CD14-positive monocyte (primary cell): ENCODE measurements around the gene TSPAN10. TPM values are rescaled to one million over a fixed set of nuclear protein-coding genes. Genes with fewer than 3 reads are reported as not detected.

ENCODE experiments used
- DNase-seq, 3 donors: peaks; one replicate each; pipeline ENCODE4 v3.0.0-alpha.2; 2011 to 2022
- H2AFZ ChIP-seq: 2 replicates; pipeline ENCODE4 v1.6.0; 2012; ENCODE audit warnings: mild to moderate bottlenecking, low read depth, low read length, inconsistent platforms; ENCODE audit not compliant: insufficient read depth, poor library complexity, severe bottlenecking
- H3K27ac ChIP-seq, 2 donors: 1 replicate in 1 of 2; 2 replicates in 1 of 2; pipeline ENCODE4 v1.5.1; 2012 to 2013; ENCODE audit warnings: low read length in 2 of 2, control low read depth in 1 of 2, inconsistent platforms in 1 of 2, low read depth in 1 of 2, mild to moderate bottlenecking in 1 of 2
- H3K27me3 ChIP-seq, 2 donors: one replicate each; pipeline versions ENCODE4 v1.6.0 to v1.6.1; 2011 to 2013; ENCODE audit warnings: low read length in 2 of 2; ENCODE audit not compliant: control insufficient read depth in 2 of 2, insufficient read depth in 2 of 2
- H3K36me3 ChIP-seq, 2 donors: replicated peaks in 1 of 2; 1 replicate in 1 of 2; 2 replicates in 1 of 2; pipeline versions ENCODE4 v1.5.1 to v1.6.1; 2012 to 2013; ENCODE audit warnings: low read length in 2 of 2, control low read depth in 1 of 2, inconsistent platforms in 1 of 2, mild to moderate bottlenecking in 1 of 2; ENCODE audit not compliant: insufficient read depth in 2 of 2, control insufficient read depth in 1 of 2
- H3K4me1 ChIP-seq, 2 donors: 1 replicate in 1 of 2; 2 replicates in 1 of 2; pipeline versions ENCODE4 v1.5.1 to v1.6.1; 2012 to 2013; ENCODE audit warnings: low read length in 2 of 2, control low read depth in 1 of 2, inconsistent platforms in 1 of 2, mild to moderate bottlenecking in 1 of 2, moderate library complexity in 1 of 2; ENCODE audit not compliant: insufficient read depth in 2 of 2, control insufficient read depth in 1 of 2
- H3K4me2 ChIP-seq: replicated peaks from 2 replicates; pipeline ENCODE3; 2012; ENCODE audit warnings: low read length, moderate library complexity, mild to moderate bottlenecking; ENCODE audit not compliant: poor library complexity, severe bottlenecking; ENCODE audit errors: extremely low read depth
- H3K4me3 ChIP-seq, 3 experiments: fragments of 200-600 bp in 1 of 3; sonication (generic) in 1 of 3; replicated peaks in 1 of 3; 1 replicate in 2 of 3; 2 replicates in 1 of 3; pipeline ENCODE4 v1.5.1; 2011 to 2013; ENCODE audit warnings: low read length in 3 of 3, mild to moderate bottlenecking in 3 of 3, control low read depth in 2 of 3, low read depth in 2 of 3, inconsistent platforms in 1 of 3, moderate library complexity in 1 of 3
- H3K79me2 ChIP-seq: 2 replicates; pipeline ENCODE4 v1.6.0; 2012; ENCODE audit warnings: mild to moderate bottlenecking, control low read depth, inconsistent platforms, low read length, moderate library complexity; ENCODE audit not compliant: insufficient read depth
- H3K9ac ChIP-seq: 2 replicates; pipeline ENCODE4 v1.6.0; 2017; ENCODE audit warnings: low read length, mild to moderate bottlenecking; ENCODE audit not compliant: insufficient read depth, poor library complexity, severe bottlenecking
- H3K9me3 ChIP-seq, 2 donors: replicated peaks in 1 of 2; 1 replicate in 1 of 2; 2 replicates in 1 of 2; pipeline versions ENCODE4 v1.5.1 to v1.6.1; 2012 to 2013; ENCODE audit warnings: low read length in 2 of 2, control low read depth in 1 of 2; ENCODE audit not compliant: control insufficient read depth in 1 of 2, insufficient read depth in 1 of 2
- H4K20me1 ChIP-seq: 2 replicates; pipeline ENCODE4 v1.6.0; 2012; ENCODE audit warnings: mild to moderate bottlenecking, low read length, control low read depth, moderate library complexity; ENCODE audit not compliant: insufficient read depth
- H3K27ac Mint-ChIP-seq, 7 donors: one replicate each; pipeline ENCODE4 v1.8.0; 2020; ENCODE audit warnings: mild to moderate bottlenecking in 7 of 7, mixed read lengths in 7 of 7, moderate library complexity in 6 of 7, inconsistent platforms in 2 of 7
- H3K27me3 Mint-ChIP-seq, 3 donors: one replicate each; pipeline ENCODE4 v1.8.0; 2021 to 2022; ENCODE audit warnings: low read depth in 3 of 3, mild to moderate bottlenecking in 3 of 3, mixed read lengths in 3 of 3, moderate library complexity in 3 of 3, inconsistent platforms in 1 of 3
- H3K36me3 Mint-ChIP-seq, 2 donors: one replicate each; pipeline ENCODE4 v1.8.0; 2020; ENCODE audit warnings: mixed read lengths in 2 of 2, inconsistent platforms in 1 of 2, mild to moderate bottlenecking in 1 of 2
- H3K4me1 Mint-ChIP-seq: one replicate; pipeline ENCODE4 v1.8.0; 2020; ENCODE audit warnings: mild to moderate bottlenecking, mixed read lengths
- H3K4me3 Mint-ChIP-seq, 2 donors: one replicate each; pipeline ENCODE4 v1.8.0; 2020; ENCODE audit warnings: mild to moderate bottlenecking in 2 of 2, mixed read lengths in 2 of 2, moderate library complexity in 1 of 2
- H3K9me3 Mint-ChIP-seq, 7 donors: one replicate each; pipeline ENCODE4 v1.8.0; 2020 to 2022; ENCODE audit warnings: mixed read lengths in 7 of 7, mild to moderate bottlenecking in 6 of 7, moderate library complexity in 6 of 7, inconsistent platforms in 2 of 7
- CTCF ChIP-seq: fragments of 200-600 bp; IDR thresholded peaks from one replicate; pipeline ENCODE4 v1.8.0; 2022; ENCODE audit warnings: antibody characterized with exemption, mild to moderate bottlenecking
- WGBS: methylation state at CpG from one replicate; pipeline ENCODE4 v1.1.5; 2013; ENCODE audit warnings: missing lambda C conversion rate; ENCODE audit not compliant: insufficient coverage; 5-methylcytosine and 5-hydroxymethylcytosine counted together
- intact Hi-C, 2 donors: fragments of 100-400 bp; cut with micrococcal nuclease; formaldehyde crosslinking; loops; one replicate each; pipeline versions ENCODE4 v1.15.0 to v1.15.1; 2023
- polyA plus RNA-seq, 3 donors: library from polyadenylated mRNA; depleted of rRNA in 1 of 3; unstranded in 2 of 3; stranded (reverse) in 1 of 3; fragments of 300-500 nt in 2 of 3; fragments of >200 nt in 1 of 3; fragmentation: Illumina TruSeq in 2 of 3; gene quantifications; 1 replicate in 2 of 3; 2 replicates in 1 of 3; pipeline ENCODE4 v1.2.3, GENCODE V29; 2012 to 2021

Gene TSPAN10
- polyA plus RNA-seq, 3 donors = not detected

- Histone ChIP-seq H3K4me2 (no peak overlapping the region), H2AFZ (no peak overlapping the region), H3K9ac (no peak overlapping the region), H3K36me3 (peaks cover 97 to 100% of the 10 kb centered on the region in 2 donors), H3K27ac (no peak overlapping the region), H4K20me1 (peaks cover 100% of the 10 kb centered on the region), H3K9me3 (no peaks in the 10 kb centered on the region), H3K27me3 (no peaks in the 10 kb centered on the region), H3K4me1 (no peaks in the 10 kb centered on the region), H3K4me3 (no peak overlapping the region), H3K79me2 (peaks cover 42% of the 10 kb centered on the region)
- Mint-ChIP-seq H3K27me3 (peaks cover 0 to 1% (median 0%) of the 10 kb centered on the region in 3 donors), H3K36me3 (peaks cover 68 to 99% of the 10 kb centered on the region in 2 donors), H3K9me3 (no peaks in the 10 kb centered on the region), H3K4me1 (no peaks in the 10 kb centered on the region), H3K4me3 (no peak overlapping the region), H3K27ac (peak overlapping the region in 1 of 7 donors; percentile 63)
- intact Hi-C loops = no loop called here
- 98% methylated on average over 21 of the region's 35 CpGs for WGBS
- no peak for TF ChIP-seq CTCF
- no peak for DNase-seq
These were observed 56.7 kb downstream of the TSPAN10 start for GRCh38 chr17:81693509-81694210.

- Mint-ChIP-seq H3K9me3 (peaks cover 0 to 2% (median 0%) of the 10 kb centered on the region in 7 donors), H3K36me3 (peaks cover 65 to 99% of the 10 kb centered on the region in 2 donors), H3K4me1 (no peaks in the 10 kb centered on the region), H3K4me3 (no peak overlapping the region), H3K27me3 (peaks cover 0 to 1% (median 0%) of the 10 kb centered on the region in 3 donors), H3K27ac (no peak overlapping the region)
- peaks cover 96% of the 10 kb centered on the region for H4K20me1 ChIP-seq
- no peak overlapping the region for H3K4me2 ChIP-seq
- H3K4me3 ChIP-seq = no peak overlapping the region
- no peak for TF ChIP-seq CTCF
- H3K9ac ChIP-seq = no peak overlapping the region
- no peaks in the 10 kb centered on the region for H3K27me3 ChIP-seq
- no peaks in the 10 kb centered on the region for H3K9me3 ChIP-seq
- H3K36me3 ChIP-seq = peaks cover 91 to 100% of the 10 kb centered on the region in 2 donors
- DNase-seq = no peak
- no peaks in the 10 kb centered on the region for H3K4me1 ChIP-seq
- H2AFZ ChIP-seq = no peak overlapping the region
- 99% methylated on average over 13 of the region's 19 CpGs for whole genome bisulfite sequencing
- H3K79me2 ChIP-seq = peaks cover 40% of the 10 kb centered on the region
- intact Hi-C loops = no loop called here
- no peak overlapping the region for H3K27ac ChIP-seq
These were observed 57.8 kb downstream of the TSPAN10 start for GRCh38 chr17:81694810-81695209.
